Thyroid gland (tissue), 4 donors: ENCODE data around the gene WDR70. TPM values are rescaled to one million over a fixed set of nuclear protein-coding genes. Genes with fewer than 3 reads are reported as not detected.
"Not testable (repeated sequence)": the region's sequence is repeated elsewhere in the genome, so short reads cannot be mapped to it uniquely, and the experiment has no call there.

Source experiments
- DNase-seq, 2 donors: peaks; one replicate each; pipeline ENCODE4 v3.0.0-alpha.2; 2019
- H3K27ac ChIP-seq, 3 donors: fragments of 200-600 bp; sonication (generic); 1 replicate in 2 of 3; 2 replicates in 1 of 3; pipeline ENCODE4 v1.5.1; 2016 to 2019; ENCODE audit warnings: mild to moderate bottlenecking in 1 of 3, moderate library complexity in 1 of 3
- H3K27me3 ChIP-seq: fragments of 200-600 bp; sonication (generic); one replicate; pipeline ENCODE4 v1.5.1; 2019
- H3K36me3 ChIP-seq, 2 donors: fragments of 200-600 bp; sonication (generic); one replicate each; pipeline ENCODE4 v1.5.1; 2016 to 2019
- H3K4me1 ChIP-seq, 2 donors: fragments of 200-600 bp; sonication (generic); one replicate each; pipeline ENCODE4 v1.5.1; 2017 to 2019
- H3K4me3 ChIP-seq, 3 donors: fragments of 200-600 bp; sonication (generic); replicated peaks in 1 of 3; 1 replicate in 2 of 3; 2 replicates in 1 of 3; pipeline ENCODE4 v1.5.1; 2016; ENCODE audit warnings: mild to moderate bottlenecking in 1 of 3
- H3K9me3 ChIP-seq: fragments of 200-600 bp; sonication (generic); one replicate; pipeline ENCODE4 v1.5.1; 2017
- CTCF ChIP-seq, 6 experiments: fragments of 200-600 bp in 3 of 6; fragments of 450-650 bp in 3 of 6; sonication (generic) in 3 of 6; IDR thresholded peaks; one replicate each; pipeline ENCODE4 v1.5.1; 2016 to 2019; ENCODE audit warnings: antibody characterized with exemption in 6 of 6, mild to moderate bottlenecking in 2 of 6, inconsistent platforms in 1 of 6, moderate library complexity in 1 of 6
- POLR2A ChIP-seq, 2 donors: fragments of 450-650 bp; IDR thresholded peaks; one replicate each; pipeline ENCODE4 v1.6.1; 2017; ENCODE audit warnings: antibody characterized with exemption in 2 of 2, mild to moderate bottlenecking in 2 of 2, moderate library complexity in 1 of 2
- WGBS, 2 donors: methylation state at CpG; one replicate each; pipeline ENCODE4 v1.1.5; 2017; 5-methylcytosine and 5-hydroxymethylcytosine counted together
- intact Hi-C: fragments of 100-400 bp; cut with DNase I; formaldehyde crosslinking; loops from one replicate; pipeline ENCODE4 v1.15.1; 2023
- total RNA-seq, 4 donors: library from RNA; depleted of rRNA; stranded (reverse); fragments of >200 nt; gene quantifications; one replicate each; pipeline ENCODE4 v1.2.3, GENCODE V29; 2016

WDR70 gene
- total RNA-seq, 4 donors from 2014 or later, result 31.3 to 103 (median 33.5) TPM

- Histone ChIP-seq H3K27me3 (no peaks in the 10 kb centered on the region), H3K9me3 (no peaks in the 10 kb centered on the region), H3K36me3 (no peaks in the 10 kb centered on the region), H3K4me1 (no peaks in the 10 kb centered on the region), H3K4me3 (no peak overlapping the region), H3K27ac (no peak overlapping the region)
- intact Hi-C loops, result no loop called here
- TF ChIP-seq POLR2A (IDR thresholded peaks at IDR 0.05), result no peak
- TF ChIP-seq CTCF (IDR thresholded peaks at IDR 0.05), result no peak
- WGBS, 2 donors, result 92% methylated on average over 2 of the region's 2 CpGs
- no peak for DNase-seq
Measured at GRCh38 chr5:37772255-37772654, 393.1 kb downstream of the WDR70 start.

DNA sequence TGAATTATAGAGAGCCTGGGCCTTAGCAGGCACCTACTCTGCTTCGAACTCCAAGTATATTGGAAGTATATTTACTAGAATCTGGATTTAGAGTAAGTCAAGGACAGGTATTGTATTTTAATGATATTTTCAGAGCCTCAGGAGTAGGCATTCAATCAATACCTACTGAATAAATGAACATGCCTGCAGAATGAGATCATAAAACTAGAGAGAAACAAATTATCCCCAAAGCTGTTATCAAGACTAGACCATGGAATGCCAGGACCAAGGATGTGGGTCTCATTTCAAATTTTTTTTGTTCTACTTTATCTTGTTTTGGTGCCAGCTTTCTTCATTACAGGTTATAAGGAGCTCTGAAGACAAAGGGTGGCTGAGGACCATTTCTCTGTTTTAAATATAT, 394.7 kb downstream of the WDR70 start:
- no peaks in the 10 kb centered on the region for H3K27me3 ChIP-seq
- H3K9me3 ChIP-seq, result no peaks in the 10 kb centered on the region
- TF ChIP-seq CTCF (IDR thresholded peaks at IDR 0.05), result no peak
- no peak for TF ChIP-seq POLR2A (IDR thresholded peaks at IDR 0.05)
- 91 to 96% methylated on average over 1 of the region's 1 CpG for WGBS, 2 donors
- no peak overlapping the region for H3K27ac ChIP-seq
- H3K4me1 ChIP-seq, result no peaks in the 10 kb centered on the region
- H3K36me3 ChIP-seq, result no peaks in the 10 kb centered on the region
- no peak for DNase-seq
- intact Hi-C loops, result no loop called here
- no peak overlapping the region for H3K4me3 ChIP-seq

- no peaks in the 10 kb centered on the region for H3K4me1 ChIP-seq
- no peak overlapping the region for H3K27ac ChIP-seq
- TF ChIP-seq CTCF (IDR thresholded peaks at IDR 0.05) (peak in 3 of 6 experiments; percentile 12 to 16 (median 15)), POLR2A (IDR thresholded peaks at IDR 0.05) (no peak)
- no peak overlapping the region for H3K4me3 ChIP-seq
- no peaks in the 10 kb centered on the region for H3K9me3 ChIP-seq
- intact Hi-C loops, result no loop called here
- H3K36me3 ChIP-seq, result no peaks in the 10 kb centered on the region
- no peak for DNase-seq
- WGBS, 2 donors, result 93 to 98% methylated on average over 9 of the region's 9 CpGs
- H3K27me3 ChIP-seq, result no peaks in the 10 kb centered on the region
Measured at GRCh38 chr5:37774912-37775483, 395.9 kb downstream of the WDR70 start.

GRCh38 chr5:37776826-37777225, 397.7 kb downstream of the WDR70 start:
- TF ChIP-seq CTCF (IDR thresholded peaks at IDR 0.05) (no peak), POLR2A (IDR thresholded peaks at IDR 0.05) (no peak)
- H3K4me3 ChIP-seq, result no peak overlapping the region
- H3K36me3 ChIP-seq, result no peaks in the 10 kb centered on the region
- H3K27me3 ChIP-seq, result no peaks in the 10 kb centered on the region
- intact Hi-C loops, result no loop called here
- no peak for DNase-seq
- H3K9me3 ChIP-seq, result no peaks in the 10 kb centered on the region
- H3K4me1 ChIP-seq, result no peaks in the 10 kb centered on the region
- no peak overlapping the region for H3K27ac ChIP-seq
- 81 to 86% methylated on average over 7 of the region's 7 CpGs for WGBS, 2 donors

- H3K4me3 ChIP-seq, result no peak overlapping the region
- no peaks in the 10 kb centered on the region for H3K9me3 ChIP-seq
- H3K4me1 ChIP-seq, result no peaks in the 10 kb centered on the region
- no peak for DNase-seq
- H3K27me3 ChIP-seq, result no peaks in the 10 kb centered on the region
- WGBS, 2 donors, result 84 to 90% methylated on average over 15 of the region's 15 CpGs
- TF ChIP-seq POLR2A (IDR thresholded peaks at IDR 0.05), result no peak
- TF ChIP-seq CTCF (IDR thresholded peaks at IDR 0.05), result no peak
- no peak overlapping the region for H3K27ac ChIP-seq
- H3K36me3 ChIP-seq, result no peaks in the 10 kb centered on the region
- intact Hi-C loops, result no loop called here
Measured at GRCh38 chr5:37777432-37778130, 398.5 kb downstream of the WDR70 start.

DNA sequence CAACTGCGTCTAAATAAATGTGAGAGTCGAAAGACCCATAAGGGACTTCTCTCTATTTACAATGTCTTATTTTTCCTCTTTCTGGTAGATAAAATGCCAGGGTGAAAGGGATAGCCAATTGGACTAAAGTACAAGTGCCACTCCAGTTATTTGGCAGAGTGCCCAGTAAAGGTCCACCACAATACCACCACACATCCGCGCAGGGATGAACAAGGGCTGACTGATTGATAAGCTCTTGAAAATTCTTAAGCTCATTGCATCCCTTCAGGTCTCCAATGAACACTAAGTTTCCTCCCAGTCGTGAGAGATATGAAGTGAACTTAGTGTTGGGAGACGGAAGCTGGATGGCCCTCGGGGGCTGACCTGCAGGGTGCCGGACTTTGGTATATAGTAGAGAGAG, 402.3 kb downstream of the WDR70 start:
- intact Hi-C loops, H3K36me3 ChIP-seq, DNase-seq, H3K4me1 ChIP-seq, H3K27ac ChIP-seq, H3K9me3 ChIP-seq, H3K27me3 ChIP-seq, H3K4me3 ChIP-seq: not testable (repeated sequence)
- 62 to 67% methylated on average over 8 of the region's 8 CpGs for WGBS, 2 donors
